Right cardiac atrium (tissue), 5 donors: Measurements from ENCODE around the gene IPPK. TPM values are rescaled to one million over a fixed set of nuclear protein-coding genes. Genes with fewer than 3 reads are reported as not detected.

Source experiments
- ATAC-seq, 2 donors: fragments of 200-7000 bp; cut with Tn5 transposase; one replicate each; pipeline versions ENCODE4 v1.8.0 to v1.9.1; 2020; ENCODE audit warnings: moderate library complexity in 2 of 2, mild to moderate bottlenecking in 1 of 2
- DNase-seq, 3 donors: peaks; one replicate each; pipeline ENCODE4 v3.0.0-alpha.2; 2020
- H3K27ac ChIP-seq: one replicate; pipeline ENCODE4 v1.5.1; 2013; ENCODE audit warnings: mild to moderate bottlenecking, low read length, control low read depth, moderate library complexity
- H3K27me3 ChIP-seq: one replicate; pipeline ENCODE4 v1.6.1; 2013; ENCODE audit not compliant: control insufficient read depth, insufficient read depth
- H3K4me1 ChIP-seq: one replicate; pipeline ENCODE4 v1.6.1; 2013; ENCODE audit warnings: low read length; ENCODE audit not compliant: control insufficient read depth, insufficient read depth
- H3K4me3 ChIP-seq: one replicate; pipeline ENCODE4 v1.5.1; 2013; ENCODE audit warnings: low read length, control low read depth
- H3K9me3 ChIP-seq: one replicate; pipeline ENCODE4 v1.6.1; 2013; ENCODE audit warnings: low read length; ENCODE audit not compliant: control insufficient read depth
- WGBS: extraction: QIAGEN DNeasy Blood & Tissue Kit; methylation state at CpG from one replicate; pipeline ENCODE4 v1.1.7; 2013; 5-methylcytosine and 5-hydroxymethylcytosine counted together
- intact Hi-C, 4 donors: fragments of 100-400 bp; cut with DNase I; formaldehyde crosslinking; loops; one replicate each; pipeline versions ENCODE4 v1.11.0 to v1.14.0; 2022 to 2023
- polyA plus RNA-seq: library from polyadenylated mRNA; stranded (reverse); fragments of 200-250 nt; gene quantifications from one replicate; pipeline ENCODE4 v1.2.3, GENCODE V29; 2013
- total RNA-seq, 4 donors: library from RNA; stranded (reverse); fragmentation: NEBNext Ultra II Directional; extraction: Animal tissue kit (Norgen Biotek cat#: 25700); gene quantifications; one replicate each; pipeline ENCODE4 v1.2.1, GENCODE V29; 2021
- donor health status: healthy with polysubstance abuse.
- donor health status: DM: no; HTN: yes; CAD: no.
- donor health status: DM: no; HTN: no; CAD: no.
- donor health status: DM: no; HTN: yes; CAD: no; lungs with severe emphysema.
- donor health status: DM: yes; HTN: yes; CAD: no.

Gene IPPK
- total and polyA plus RNA-seq, 5 donors = 8.6 to 20.9 (median 11.3) TPM

DNA sequence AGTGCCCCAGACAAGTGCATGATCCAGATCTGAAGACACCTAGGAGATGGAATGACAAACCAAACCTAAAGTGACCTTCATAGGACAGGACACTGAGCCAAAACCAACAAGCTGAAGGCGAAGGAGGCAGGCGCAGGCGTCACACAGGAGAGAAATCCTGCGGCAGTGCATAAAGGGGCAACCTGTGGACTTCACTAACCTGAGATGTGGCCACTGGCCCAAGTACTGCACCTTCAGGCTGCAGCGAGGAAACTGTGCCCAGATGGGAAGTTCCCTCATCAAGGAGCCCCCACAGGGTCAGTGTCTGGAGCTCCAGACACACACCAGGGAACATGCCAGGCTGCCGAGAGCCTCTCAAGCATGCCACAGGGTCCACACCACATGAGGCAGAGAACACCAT is 3.7 kb downstream of the IPPK start:
- ATAC-seq (no peak), DNase-seq (no peak)
- 72% methylated on average over 6 of the region's 6 CpGs for WGBS
- Histone ChIP-seq H3K4me1 (peaks cover 11% of the 10 kb centered on the region), H3K27me3 (no peaks in the 10 kb centered on the region), H3K27ac (peak overlapping the region; percentile 41), H3K9me3 (no peaks in the 10 kb centered on the region), H3K4me3 (no peak overlapping the region)
- intact Hi-C loops = no loop called here

DNA sequence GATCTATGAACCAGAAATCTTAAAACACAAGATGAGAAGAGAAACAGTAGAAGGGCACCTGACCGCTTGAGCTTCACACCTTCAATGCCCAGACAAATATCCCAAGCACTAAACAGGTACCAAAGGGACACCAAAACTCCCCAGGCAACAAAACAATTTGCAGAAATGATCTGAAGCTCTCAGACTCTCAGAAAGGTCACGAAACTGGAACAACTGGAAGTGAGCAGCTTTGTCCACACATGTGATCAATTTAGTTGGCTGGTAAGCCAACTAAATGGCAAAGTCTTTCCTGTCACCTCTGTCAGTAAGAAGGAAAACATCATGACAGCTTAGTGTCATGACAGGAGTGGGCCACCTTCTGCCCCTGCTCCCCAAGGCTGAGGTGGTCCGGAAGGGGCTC is 4.1 kb downstream of the IPPK start:
- DNase-seq = no peak
- Histone ChIP-seq H3K4me1 (peaks cover 11% of the 10 kb centered on the region), H3K9me3 (no peaks in the 10 kb centered on the region), H3K27ac (no peak overlapping the region), H3K27me3 (no peaks in the 10 kb centered on the region), H3K4me3 (no peak overlapping the region)
- 75% methylated on average over 3 of the region's 3 CpGs for WGBS
- ATAC-seq = no peak
- intact Hi-C loops = no loop called here

DNA sequence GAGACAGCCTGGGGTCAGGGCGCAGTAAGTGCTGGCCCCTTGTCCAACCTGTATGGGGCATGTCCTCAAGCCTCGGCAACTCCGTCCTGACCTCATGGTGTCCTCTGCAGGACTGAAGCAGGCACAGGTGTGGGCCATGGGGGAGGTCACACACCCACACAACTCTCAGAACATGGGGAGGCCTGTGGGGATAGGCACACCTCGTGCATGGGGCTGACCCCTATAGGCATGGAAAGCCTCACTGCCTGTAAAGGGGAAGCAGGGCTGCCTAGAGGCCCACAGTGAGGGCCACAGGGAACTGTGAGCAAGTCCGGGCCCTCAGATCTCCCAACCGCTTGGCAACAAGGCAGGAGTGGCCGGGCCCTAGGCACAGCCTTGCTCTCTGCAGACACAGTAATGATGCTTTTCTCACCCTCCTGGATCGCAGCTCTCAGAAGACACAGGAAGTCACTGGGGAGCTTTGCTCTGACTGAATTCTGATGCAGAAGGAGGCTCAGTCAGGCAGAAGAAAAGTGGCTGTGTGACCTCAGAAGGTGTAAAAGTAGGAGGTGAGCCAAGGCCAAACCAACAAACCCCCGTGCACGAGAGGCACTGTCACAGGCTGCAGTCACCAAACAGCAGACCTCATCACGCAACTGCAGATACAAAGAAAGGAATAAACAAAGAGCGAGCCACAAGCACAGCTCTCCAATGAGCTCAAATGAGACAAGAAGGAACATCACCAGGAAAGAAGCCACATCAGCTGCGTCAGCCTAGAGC is 5.4 kb downstream of the IPPK start:
- intact Hi-C loops = no loop called here
- DNase-seq = no peak
- no peaks in the 10 kb centered on the region for H3K27me3 ChIP-seq
- no peak overlapping the region for H3K4me3 ChIP-seq
- WGBS = 65% methylated on average over 13 of the region's 13 CpGs
- H3K4me1 ChIP-seq = peaks cover 11% of the 10 kb centered on the region
- peak overlapping the region; percentile 55 for H3K27ac ChIP-seq
- H3K9me3 ChIP-seq = no peaks in the 10 kb centered on the region
- ATAC-seq = no peak

DNA sequence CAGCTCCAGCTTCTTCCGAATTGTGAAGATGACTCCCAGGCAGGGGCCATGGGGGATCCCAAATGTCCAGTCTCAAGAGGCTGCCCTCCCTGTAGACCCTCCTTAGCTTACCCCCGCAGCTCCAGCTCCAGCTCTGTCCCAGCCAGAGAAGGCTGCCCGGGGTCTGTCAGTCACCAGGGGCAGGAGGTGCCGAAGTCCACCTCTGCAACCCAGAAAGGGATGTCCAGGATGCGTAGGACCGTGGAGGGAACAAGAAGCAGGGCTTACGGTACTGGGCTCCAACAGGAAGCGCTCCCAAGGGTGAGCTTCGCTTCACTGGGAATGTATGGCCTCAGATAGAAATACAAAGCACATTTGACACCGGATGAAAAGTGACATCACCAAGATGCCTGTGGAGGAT is 6.0 kb downstream of the IPPK start:
- Histone ChIP-seq H3K4me3 (no peak overlapping the region), H3K4me1 (peaks cover 11% of the 10 kb centered on the region), H3K27ac (no peak overlapping the region), H3K9me3 (no peaks in the 10 kb centered on the region), H3K27me3 (no peaks in the 10 kb centered on the region)
- no peak for DNase-seq
- 81% methylated on average over 10 of the region's 10 CpGs for WGBS
- intact Hi-C loops = no loop called here
- no peak for ATAC-seq

DNA sequence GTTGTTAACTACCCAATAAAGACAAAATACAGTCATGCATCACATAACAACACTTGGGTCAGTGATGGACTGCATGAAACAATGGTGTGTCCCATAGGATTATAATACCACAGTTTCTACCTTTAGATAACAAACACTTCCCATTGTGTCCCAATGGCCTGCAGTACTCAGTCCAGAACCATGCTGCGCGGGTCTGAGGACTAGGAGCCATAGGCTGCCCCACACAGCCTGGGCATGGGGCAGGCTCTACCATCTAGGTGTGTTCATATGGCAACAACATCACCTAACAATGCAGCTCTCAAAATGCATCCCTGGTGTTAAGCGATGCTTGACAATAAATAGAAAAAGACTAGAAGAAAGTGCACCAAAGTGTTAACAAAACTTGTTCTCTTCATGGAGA is 6.8 kb downstream of the IPPK start:
- no peak for ATAC-seq
- Histone ChIP-seq H3K4me3 (no peak overlapping the region), H3K4me1 (peaks cover 7% of the 10 kb centered on the region), H3K9me3 (no peaks in the 10 kb centered on the region), H3K27ac (no peak overlapping the region), H3K27me3 (no peaks in the 10 kb centered on the region)
- no peak for DNase-seq
- intact Hi-C loops = no loop called here
- 96% methylated on average over 3 of the region's 3 CpGs for WGBS

DNA sequence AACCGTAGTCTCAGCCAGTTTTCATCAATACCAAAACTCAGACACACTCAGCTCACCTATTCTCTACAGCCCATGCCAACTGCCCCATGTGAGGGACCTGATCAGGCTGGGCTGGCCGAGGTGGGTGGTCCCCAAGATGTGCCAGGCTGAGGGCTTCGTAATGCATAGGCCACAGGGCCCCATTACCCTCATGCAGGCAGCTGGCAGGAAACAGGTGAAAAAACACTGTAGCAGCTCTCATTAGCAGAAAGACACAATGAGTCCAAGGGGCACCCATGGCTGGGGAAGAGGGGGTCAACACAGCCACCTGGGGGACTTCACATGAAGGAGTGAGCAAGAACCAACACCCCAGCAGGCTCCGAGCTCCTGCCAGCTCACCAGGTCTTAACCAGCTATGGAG is 8.2 kb downstream of the IPPK start:
- ATAC-seq (no peak), DNase-seq (no peak)
- Histone ChIP-seq H3K9me3 (no peaks in the 10 kb centered on the region), H3K4me1 (peaks cover 7% of the 10 kb centered on the region), H3K27ac (no peak overlapping the region), H3K4me3 (no peak overlapping the region), H3K27me3 (no peaks in the 10 kb centered on the region)
- 93% methylated on average over 4 of the region's 4 CpGs for WGBS
- intact Hi-C loops = no loop called here

DNA sequence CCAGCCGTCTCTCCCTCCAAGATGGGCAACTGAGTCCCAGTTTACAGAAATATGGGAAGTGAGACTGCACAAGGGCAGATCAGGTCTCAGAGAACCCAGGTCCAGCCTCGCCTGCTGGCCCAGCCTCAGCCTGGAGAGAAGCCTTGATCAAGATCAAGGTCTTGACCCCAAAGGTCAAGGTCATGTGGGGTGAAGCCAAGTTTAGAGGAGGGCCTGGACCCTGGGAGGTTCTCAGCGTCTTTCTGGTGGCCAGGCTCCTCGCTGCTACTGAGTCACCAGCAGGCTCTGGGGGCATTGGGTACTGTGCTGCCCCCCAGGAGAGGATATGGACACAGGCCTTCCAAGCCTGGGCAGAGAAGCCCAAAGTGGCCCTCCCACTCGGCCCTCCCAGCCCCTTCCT is 8.8 kb downstream of the IPPK start:
- intact Hi-C loops = no loop called here
- Histone ChIP-seq H3K4me3 (no peak overlapping the region), H3K9me3 (no peaks in the 10 kb centered on the region), H3K27ac (no peak overlapping the region), H3K27me3 (no peaks in the 10 kb centered on the region), H3K4me1 (peaks cover 3% of the 10 kb centered on the region)
- WGBS = 86% methylated on average over 5 of the region's 5 CpGs
- no peak for DNase-seq
- ATAC-seq = no peak

DNA sequence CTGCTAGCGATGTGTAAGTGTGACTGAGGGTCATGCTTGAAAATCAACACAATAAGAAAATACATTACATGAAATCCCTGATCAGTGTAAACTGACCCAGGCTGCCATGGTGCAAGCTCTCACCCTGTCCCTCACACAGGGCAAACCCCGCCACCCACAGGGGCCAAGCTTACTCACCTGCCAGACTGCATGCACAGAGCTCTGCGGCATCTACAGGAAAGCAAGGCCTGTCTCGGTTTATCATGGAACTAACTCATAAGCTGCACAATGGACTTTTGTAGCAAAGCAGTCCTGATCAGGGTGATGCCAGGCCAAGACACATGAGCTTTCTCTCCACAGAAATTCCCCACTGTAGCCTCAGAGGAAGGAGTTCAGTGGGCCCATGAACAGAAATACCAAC is 9.7 kb downstream of the IPPK start:
- ATAC-seq (no peak), DNase-seq (no peak)
- Histone ChIP-seq H3K27ac (no peak overlapping the region), H3K4me3 (no peak overlapping the region), H3K4me1 (no peaks in the 10 kb centered on the region), H3K9me3 (no peaks in the 10 kb centered on the region), H3K27me3 (no peaks in the 10 kb centered on the region)
- intact Hi-C loops = no loop called here
- WGBS = 82% methylated on average over 4 of the region's 4 CpGs

DNA sequence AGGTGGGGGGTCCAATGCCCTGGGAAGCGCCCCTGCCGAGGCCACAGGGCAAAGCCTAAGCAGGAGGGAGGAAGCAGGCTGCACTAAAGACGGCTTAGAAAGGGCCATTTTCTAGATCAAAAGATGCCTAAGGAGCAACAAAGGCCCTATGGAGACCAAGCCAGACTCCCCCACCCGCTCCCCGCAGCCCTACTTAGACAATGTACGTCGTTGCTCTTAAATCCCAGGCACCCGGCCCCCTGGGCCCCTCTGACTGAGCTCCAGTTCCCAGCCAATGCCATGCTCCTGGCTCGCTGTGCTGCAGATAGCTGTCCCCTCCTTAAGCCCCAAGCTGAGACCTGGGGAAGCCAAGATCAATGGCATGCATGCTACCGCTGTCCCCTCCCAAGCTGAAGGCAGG is 10.3 kb downstream of the IPPK start:
- H3K9me3 ChIP-seq = no peaks in the 10 kb centered on the region
- no peak for ATAC-seq
- no peak overlapping the region for H3K4me3 ChIP-seq
- DNase-seq = peak in 1 of 3 donors; percentile 39
- intact Hi-C loops = loop anchor here in 1 of 4 donors (10.0 kb wide), 1 partner anchor 125 kb away; no protein-coding TSS in a partner anchor
- peaks cover 5% of the 10 kb centered on the region for H3K4me1 ChIP-seq
- H3K27me3 ChIP-seq = no peaks in the 10 kb centered on the region
- no peak overlapping the region for H3K27ac ChIP-seq
- 85% methylated on average over 10 of the region's 10 CpGs for WGBS

DNA sequence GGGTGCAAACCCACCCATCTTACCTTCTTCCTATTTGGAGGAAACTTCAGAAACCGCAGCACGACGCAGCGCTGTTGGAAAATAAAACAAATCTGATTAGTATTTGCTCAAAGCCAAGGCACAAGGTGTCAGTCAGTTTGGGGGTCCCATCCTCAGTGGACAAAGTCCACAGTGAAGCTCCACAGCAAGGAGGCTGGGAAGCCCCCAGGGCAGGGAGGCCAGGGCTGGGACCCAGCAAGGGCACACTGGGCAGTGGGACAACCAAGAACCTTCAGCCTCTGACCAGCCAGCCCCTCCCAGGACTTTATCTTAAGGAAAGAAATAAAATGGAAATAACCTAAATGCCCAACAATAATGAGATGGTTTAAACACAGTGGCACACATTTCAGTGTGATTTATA is 11.3 kb downstream of the IPPK start:
- no peak for ATAC-seq
- Histone ChIP-seq H3K27me3 (no peaks in the 10 kb centered on the region), H3K9me3 (no peaks in the 10 kb centered on the region), H3K27ac (no peak overlapping the region), H3K4me1 (peaks cover 7% of the 10 kb centered on the region), H3K4me3 (no peak overlapping the region)
- intact Hi-C loops = loop anchor here in 1 of 4 donors (10.0 kb wide), 1 partner anchor 126 kb away; no protein-coding TSS in a partner anchor
- 96% methylated on average over 4 of the region's 4 CpGs for WGBS
- peak in 1 of 3 donors; percentile 21 for DNase-seq

DNA sequence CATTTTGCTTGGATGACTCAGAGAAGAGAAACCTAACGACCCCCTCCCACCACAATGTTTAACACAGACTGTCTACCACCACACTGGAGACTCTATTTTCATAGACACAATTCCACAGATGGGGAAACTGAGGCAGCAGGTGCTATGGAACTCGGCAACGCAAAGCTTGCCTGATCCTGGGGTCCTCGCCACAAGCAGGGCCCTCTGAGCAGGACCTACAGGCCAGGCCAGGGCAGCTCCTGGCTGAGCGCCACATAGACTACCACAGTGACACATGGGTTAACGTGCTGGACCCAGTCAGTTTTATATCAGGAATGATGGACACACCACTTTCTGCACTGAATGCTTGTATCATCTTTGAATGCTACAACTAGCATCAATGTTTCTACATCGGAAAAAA is 11.8 kb downstream of the IPPK start:
- intact Hi-C loops = loop anchor here in 1 of 4 donors (10.0 kb wide), 1 partner anchor 127 kb away; no protein-coding TSS in a partner anchor
- H3K4me1 ChIP-seq = peaks cover 7% of the 10 kb centered on the region
- no peaks in the 10 kb centered on the region for H3K9me3 ChIP-seq
- peak in 1 of 3 donors; percentile 28 for DNase-seq
- no peak overlapping the region for H3K27ac ChIP-seq
- WGBS = 95% methylated on average over 7 of the region's 7 CpGs
- ATAC-seq = no peak
- no peak overlapping the region for H3K4me3 ChIP-seq
- no peaks in the 10 kb centered on the region for H3K27me3 ChIP-seq
